Colonic mucosa (tissue), 4 donors: ENCODE results near the gene CCNB3. TPM values are rescaled to one million over a fixed set of nuclear protein-coding genes. Genes with fewer than 3 reads are reported as not detected.

Experiments
- DNase-seq: peaks from one replicate; pipeline ENCODE4 v3.0.0-alpha.2; 2020
- H3K27ac ChIP-seq: fragments of 200-600 bp; one replicate; pipeline ENCODE4 v1.8.0; 2021
- H3K27me3 ChIP-seq: fragments of 200-600 bp; one replicate; pipeline ENCODE4 v1.8.0; 2021
- H3K36me3 ChIP-seq: fragments of 200-600 bp; one replicate; pipeline ENCODE4 v1.8.0; 2021
- H3K4me1 ChIP-seq: fragments of 200-600 bp; one replicate; pipeline ENCODE4 v1.8.0; 2021; ENCODE audit warnings: mild to moderate bottlenecking
- H3K4me3 ChIP-seq: fragments of 200-600 bp; one replicate; pipeline ENCODE4 v1.8.0; 2021
- H3K9ac ChIP-seq, 2 donors: one replicate each; pipeline ENCODE4 v1.7.0; 2013; ENCODE audit warnings: control low read depth in 2 of 2, low read depth in 2 of 2, low read length in 2 of 2
- H3K9me3 ChIP-seq: fragments of 200-600 bp; one replicate; pipeline ENCODE4 v1.8.0; 2021
- CTCF ChIP-seq: fragments of 200-600 bp; IDR thresholded peaks from one replicate; pipeline ENCODE4 v1.8.0; 2022; ENCODE audit warnings: antibody characterized with exemption, mild to moderate bottlenecking
- intact Hi-C: fragments of 100-400 bp; cut with DNase I; formaldehyde crosslinking; loops from one replicate; pipeline ENCODE4 v1.14.1; 2022
- total RNA-seq, 2 donors: library from RNA; stranded (reverse); fragmentation: NEBNext Ultra II Directional in 1 of 2; extraction: Animal tissue kit (Norgen Biotek cat#: 25700) in 1 of 2; gene quantifications; one replicate each; pipeline ENCODE4 v1.2.1, GENCODE V29; 2021
- donor health status: healthy.
- donor health status: DM: no; HTN: no; CAD: no.
- donor health status: DM: no; HTN: no; CAD: no.

CCNB3 gene
- total RNA-seq, result under 1 TPM; 0.11 to 0.30 TPM

- Histone ChIP-seq H3K36me3 (no peaks in the 10 kb centered on the region), H3K9me3 (no peaks in the 10 kb centered on the region), H3K27me3 (no peaks in the 10 kb centered on the region), H3K9ac (peak within 1 kb of the TSS in 1 of 2 donors; percentile 55), H3K4me1 (no peaks in the 10 kb centered on the region), H3K27ac (no peak within 1 kb of the TSS), H3K4me3 (no peak within 1 kb of the TSS)
- DNase-seq, result peak; percentile 63
- TF ChIP-seq CTCF, result peak; percentile 71
- intact Hi-C loops, result loop anchor here (5.0 kb wide), 2 partner anchors 102 to 287 kb away; no protein-coding TSS in a partner anchor
These were observed at the start of gene CCNB3 for GRCh38 chrX:50204364-50204899. Gene CCNB3 (plus strand): TSS chrX:50204765. CDS start chrX:50285164, 80,399 bp downstream.

GRCh38 chrX:50157545-50158135, 46.9 kb upstream of the CCNB3 start:
- no peaks in the 10 kb centered on the region for H3K9me3 ChIP-seq
- no peak overlapping the region for H3K4me3 ChIP-seq
- H3K27ac ChIP-seq, result peak overlapping the region; percentile 41
- H3K27me3 ChIP-seq, result no peaks in the 10 kb centered on the region
- no peaks in the 10 kb centered on the region for H3K36me3 ChIP-seq
- DNase-seq, result peak; percentile 64
- H3K9ac ChIP-seq, result no peak overlapping the region
- no peaks in the 10 kb centered on the region for H3K4me1 ChIP-seq
- intact Hi-C loops, result no loop called here
- TF ChIP-seq CTCF, result no peak

GRCh38 chrX:50158593-50158992, 46.0 kb upstream of the CCNB3 start:
- Histone ChIP-seq H3K9ac (no peak overlapping the region), H3K27me3 (no peaks in the 10 kb centered on the region), H3K36me3 (no peaks in the 10 kb centered on the region), H3K27ac (peak overlapping the region; percentile 41), H3K4me3 (no peak overlapping the region), H3K4me1 (no peaks in the 10 kb centered on the region), H3K9me3 (no peaks in the 10 kb centered on the region)
- TF ChIP-seq CTCF, result no peak
- DNase-seq, result peak; percentile 34
- intact Hi-C loops, result no loop called here

- TF ChIP-seq CTCF, result no peak
- no peak overlapping the region for H3K9ac ChIP-seq
- no peaks in the 10 kb centered on the region for H3K4me1 ChIP-seq
- no peak overlapping the region for H3K4me3 ChIP-seq
- no peaks in the 10 kb centered on the region for H3K9me3 ChIP-seq
- H3K36me3 ChIP-seq, result no peaks in the 10 kb centered on the region
- DNase-seq, result no peak
- H3K27ac ChIP-seq, result no peak overlapping the region
- no peaks in the 10 kb centered on the region for H3K27me3 ChIP-seq
- intact Hi-C loops, result no loop called here
These were observed 43.4 kb upstream of the CCNB3 start for GRCh38 chrX:50161127-50161526.

GRCh38 chrX:50165727-50166126, 38.8 kb upstream of the CCNB3 start:
- no peaks in the 10 kb centered on the region for H3K4me1 ChIP-seq
- H3K9ac ChIP-seq, result no peak overlapping the region
- H3K36me3 ChIP-seq, result no peaks in the 10 kb centered on the region
- no peak for DNase-seq
- intact Hi-C loops, result no loop called here
- H3K4me3 ChIP-seq, result no peak overlapping the region
- H3K9me3 ChIP-seq, result no peaks in the 10 kb centered on the region
- no peak for TF ChIP-seq CTCF
- no peak overlapping the region for H3K27ac ChIP-seq
- no peaks in the 10 kb centered on the region for H3K27me3 ChIP-seq
